SK-N-SH (cell line): Measurements from ENCODE around the gene TLDC2. TPM values are rescaled to one million over a fixed set of nuclear protein-coding genes. Genes with fewer than 3 reads are reported as not detected.
"Not testable (repeated sequence)": the region's sequence is repeated elsewhere in the genome, so short reads cannot be mapped to it uniquely, and the experiment has no call there.

Experiments used
- CTCF ChIA-PET: fragments of 300-600, 350-600 bp; formaldehyde crosslinking; extraction: SDS; loops from one replicate; lab custom pipeline; 2021; lab: Yijun Ruan, JAX
- POLR2A ChIA-PET: fragments of 350-600 bp; sonication (Branson Sonifier 250); formaldehyde crosslinking; extraction: SDS; loops from one replicate; lab custom pipeline; 2020; ENCODE audit warnings: antibody characterized with exemption, inconsistent platforms; lab: Yijun Ruan, JAX
- DNase-seq: peaks from one replicate; pipeline ENCODE4 v3.0.0; 2012
- H2AFZ ChIP-seq: fragments of 200-600 bp; sonication (generic); 2 replicates; pipeline ENCODE4 v1.8.1; 2016; ENCODE audit warnings: antibody characterized with exemption, mild to moderate bottlenecking, low read depth
- H3F3A ChIP-seq: fragments of 200-600 bp; sonication (generic); replicated peaks from 2 replicates; pipeline ENCODE3; 2016; ENCODE audit warnings: antibody characterized with exemption, mild to moderate bottlenecking; ENCODE audit not compliant: insufficient read depth
- H3K27ac ChIP-seq, 2 experiments: fragments of 200-500 bp in 1 of 2; fragments of 200-600 bp in 1 of 2; sonication (Bioruptor generic) in 1 of 2; sonication (generic), shearing (Covaris generic) in 1 of 2; 2 replicates each; pipeline versions ENCODE4 v1.5.1 to v1.6.1; 2014 to 2016; ENCODE audit warnings: low read depth in 2 of 2, inconsistent platforms in 1 of 2, low read length in 1 of 2, mild to moderate bottlenecking in 1 of 2, mixed read lengths in 1 of 2
- H3K27me3 ChIP-seq: fragments of 200-600 bp; sonication (generic), shearing (Covaris generic); 2 replicates; pipeline ENCODE4 v1.6.1; 2016; ENCODE audit warnings: mixed run types; ENCODE audit not compliant: insufficient read depth
- H3K36me3 ChIP-seq, 2 experiments: fragments of 200-500 bp in 1 of 2; fragments of 200-600 bp in 1 of 2; sonication (Bioruptor generic) in 1 of 2; sonication (generic) in 1 of 2; replicated peaks in 1 of 2; 2 replicates each; pipeline versions ENCODE3 to v1.5.1; 2014 to 2016; ENCODE audit warnings: low read length in 1 of 2, mild to moderate bottlenecking in 1 of 2; ENCODE audit not compliant: insufficient read depth in 2 of 2, control insufficient read depth in 1 of 2
- H3K4me1 ChIP-seq, 2 experiments: fragments of 200-500 bp in 1 of 2; fragments of 200-600 bp in 1 of 2; sonication (Bioruptor generic) in 1 of 2; sonication (generic), shearing (Covaris generic) in 1 of 2; 2 replicates each; pipeline versions ENCODE4 v1.5.1 to v1.6.1; 2014 to 2016; ENCODE audit warnings: low read depth in 1 of 2, low read length in 1 of 2, mixed run types in 1 of 2; ENCODE audit not compliant: insufficient read depth in 2 of 2, control insufficient read depth in 1 of 2
- H3K4me2 ChIP-seq: fragments of 200-600 bp; sonication (generic), shearing (Covaris generic); 2 replicates; pipeline ENCODE4 v1.6.1; 2017; ENCODE audit warnings: mixed run types
- H3K4me3 ChIP-seq, 2 experiments: fragments of 200-500 bp in 1 of 2; fragments of 200-600 bp in 1 of 2; sonication (Bioruptor generic) in 1 of 2; sonication (generic), shearing (Covaris generic) in 1 of 2; 2 replicates each; pipeline versions ENCODE4 v1.5.1 to v1.8.1; 2014 to 2016; ENCODE audit warnings: low read depth in 2 of 2, inconsistent platforms in 1 of 2, low read length in 1 of 2, mild to moderate bottlenecking in 1 of 2, mixed read lengths in 1 of 2, moderate library complexity in 1 of 2
- H3K79me2 ChIP-seq: fragments of 200-600 bp; sonication (generic); 2 replicates; pipeline ENCODE4 v1.8.1; 2017; ENCODE audit warnings: mild to moderate bottlenecking; ENCODE audit not compliant: insufficient read depth
- H3K9ac ChIP-seq: fragments of 200-600 bp; sonication (generic); 2 replicates; pipeline ENCODE4 v1.6.1; 2017; ENCODE audit warnings: mixed run types
- H3K9me2 ChIP-seq: fragments of 200-600 bp; sonication (generic); 2 replicates; pipeline ENCODE4 v1.6.1; 2017; ENCODE audit warnings: mixed run types
- H3K9me3 ChIP-seq: fragments of 200-600 bp; sonication (generic); 2 replicates; pipeline ENCODE4 v1.6.1; 2017; ENCODE audit warnings: mixed run types, mild to moderate bottlenecking, moderate library complexity
- H4K20me1 ChIP-seq: fragments of 200-600 bp; sonication (generic); 2 replicates; pipeline ENCODE4 v1.6.1; 2017; ENCODE audit warnings: mild to moderate bottlenecking, mixed run types; ENCODE audit not compliant: insufficient read depth
- ELF1 ChIP-seq: IDR thresholded peaks from 2 replicates; pipeline ENCODE4 v1.4.0; 2012
- EZH2phosphoT487 ChIP-seq: fragments of 200-600 bp; sonication (generic); IDR thresholded peaks from 2 replicates; pipeline ENCODE4 v1.6.1; 2017; ENCODE audit warnings: low read depth, mixed run types, mild to moderate bottlenecking, antibody characterized with exemption, moderate library complexity, borderline replicate concordance
- FOSL2 ChIP-seq: IDR thresholded peaks from 2 replicates; pipeline ENCODE4 v1.4.0; 2012; ENCODE audit warnings: low read depth, mild to moderate bottlenecking, moderate library complexity, borderline replicate concordance
- FOXJ3 ChIP-seq: sonication (generic); formaldehyde crosslinking; IDR thresholded peaks from 2 replicates; pipeline ENCODE4 v1.5.1; 2020; ENCODE audit warnings: mild to moderate bottlenecking, missing genetic modification reagents
- IRF3 ChIP-seq: fragments of 150-350 bp; IDR thresholded peaks from 2 replicates; pipeline ENCODE4 v1.6.1; 2016; ENCODE audit warnings: mild to moderate bottlenecking, low read depth, low read length
- NRF1 ChIP-seq: IDR thresholded peaks from 2 replicates; pipeline ENCODE4 v1.6.1; 2012; ENCODE audit warnings: low read depth, mild to moderate bottlenecking, low read length
- RCOR1 ChIP-seq: fragments of 150-350 bp; IDR thresholded peaks from 2 replicates; pipeline ENCODE4 v1.6.1; 2017; ENCODE audit warnings: antibody characterized with exemption, low read length
- SMC3 ChIP-seq: IDR thresholded peaks from 2 replicates; pipeline ENCODE4 v1.6.1; 2012; ENCODE audit warnings: low read depth, low read length, improper control_type of control experiment
- TCF12 ChIP-seq: IDR thresholded peaks from 2 replicates; pipeline ENCODE4 v1.4.0; 2012
- TEAD4 ChIP-seq: IDR thresholded peaks from 2 replicates; pipeline ENCODE4 v1.4.0; 2012; ENCODE audit warnings: mild to moderate bottlenecking, borderline replicate concordance; ENCODE audit not compliant: insufficient read depth
- WGBS: methylation state at CpG from one replicate; pipeline ENCODE4 v1.1.6; 2017; ENCODE audit warnings: low lambda C conversion rate; 5-methylcytosine and 5-hydroxymethylcytosine counted together
- polyA plus RNA-seq, 3 experiments: library from polyadenylated mRNA; depleted of rRNA; stranded (reverse); fragments of >200 nt; gene quantifications; 2 replicates each; pipeline ENCODE4 v1.2.3, GENCODE V29; 2012
- TF ChIP-seq, protein P1 (sequence below): IDR thresholded peaks from 2 replicates; pipeline ENCODE4; 2012
- TF ChIP-seq, protein P2 (sequence below): IDR thresholded peaks from 2 replicates; pipeline ENCODE4 v1.4.0; 2012; ENCODE audit warnings: low read depth, borderline replicate concordance

The TLDC2 gene
- polyA plus RNA-seq, 1 of the 3 experiments (the other 2 are of a cell fraction): 0.02 TPM

- ChIA-PET CTCF (interaction anchor here (2.7 kb wide), 1 partner anchor 13 kb away, joined by 13 read pairs; no protein-coding TSS in a partner anchor), POLR2A (interaction anchor here (0.6 kb wide), 1 partner anchor 306 kb away, joined by 4 read pairs; no protein-coding TSS in a partner anchor)
- Histone ChIP-seq H3K9ac (no peak overlapping the region), H3K79me2 (no peaks in the 10 kb centered on the region), H3K27me3 (no peaks in the 10 kb centered on the region), H3K4me1 (no peaks in the 10 kb centered on the region), H3K4me2 (no peak overlapping the region)
- 82% methylated on average over 11 of the region's 11 CpGs for WGBS
- DNase-seq: no peak
- TF ChIP-seq NRF1 (no peak), FOSL2 (no peak), EZH2phosphoT487 (no peak)
- TF ChIP-seq, all 33 proteins: peak for 0
- Histone ChIP-seq H3K9me3 (no peaks in the 10 kb centered on the region), H3K27ac (no peak overlapping the region), H3K9me2 (no peaks in the 10 kb centered on the region), H2AFZ (no peak overlapping the region), H4K20me1 (no peaks in the 10 kb centered on the region), H3F3A (peaks cover 4% of the 10 kb centered on the region), H3K36me3 (no peaks in the 10 kb centered on the region), H3K4me3 (no peak overlapping the region)
Observed at GRCh38 chr20:36932476-36933426, 56.8 kb downstream of the TLDC2 start.

GRCh38 chr20:36933571-36933970 is 57.6 kb downstream of the TLDC2 start:
- H3F3A ChIP-seq: not testable (repeated sequence)
- WGBS: 94% methylated on average over 16 of the region's 16 CpGs

DNA sequence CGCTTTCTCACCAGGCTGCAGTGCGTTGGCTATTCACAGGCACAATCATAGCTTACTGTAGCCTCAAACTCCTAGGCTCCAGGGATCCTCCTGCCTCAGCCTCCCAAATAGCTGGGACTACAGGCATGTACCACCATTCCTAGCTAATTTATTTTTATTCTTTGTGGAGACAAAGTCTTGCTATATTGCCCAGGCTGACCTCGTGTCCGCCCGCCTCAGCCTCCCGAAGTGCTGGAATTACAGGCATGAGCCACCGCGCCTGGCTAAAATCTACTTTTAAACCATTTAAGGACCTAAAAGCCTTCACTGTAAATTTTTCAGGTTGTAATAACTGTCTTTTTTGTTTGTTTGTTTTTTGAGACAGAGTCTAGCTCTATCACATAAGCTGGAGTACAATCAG is 60.4 kb downstream of the TLDC2 start:
- Histone ChIP-seq H3K9ac (no peak overlapping the region), H3K4me2 (no peak overlapping the region)
- no peak for TF ChIP-seq TCF12
- no peak for TF ChIP-seq TEAD4
- TF ChIP-seq, protein P1, sequence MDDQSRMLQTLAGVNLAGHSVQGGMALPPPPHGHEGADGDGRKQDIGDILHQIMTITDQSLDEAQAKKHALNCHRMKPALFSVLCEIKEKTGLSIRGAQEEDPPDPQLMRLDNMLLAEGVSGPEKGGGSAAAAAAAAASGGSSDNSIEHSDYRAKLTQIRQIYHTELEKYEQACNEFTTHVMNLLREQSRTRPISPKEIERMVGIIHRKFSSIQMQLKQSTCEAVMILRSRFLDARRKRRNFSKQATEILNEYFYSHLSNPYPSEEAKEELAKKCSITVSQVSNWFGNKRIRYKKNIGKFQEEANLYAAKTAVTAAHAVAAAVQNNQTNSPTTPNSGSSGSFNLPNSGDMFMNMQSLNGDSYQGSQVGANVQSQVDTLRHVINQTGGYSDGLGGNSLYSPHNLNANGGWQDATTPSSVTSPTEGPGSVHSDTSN: no peak
- no peak for TF ChIP-seq IRF3
- TF ChIP-seq, protein P2, sequence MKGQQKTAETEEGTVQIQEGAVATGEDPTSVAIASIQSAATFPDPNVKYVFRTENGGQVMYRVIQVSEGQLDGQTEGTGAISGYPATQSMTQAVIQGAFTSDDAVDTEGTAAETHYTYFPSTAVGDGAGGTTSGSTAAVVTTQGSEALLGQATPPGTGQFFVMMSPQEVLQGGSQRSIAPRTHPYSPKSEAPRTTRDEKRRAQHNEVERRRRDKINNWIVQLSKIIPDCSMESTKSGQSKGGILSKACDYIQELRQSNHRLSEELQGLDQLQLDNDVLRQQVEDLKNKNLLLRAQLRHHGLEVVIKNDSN: no peak
- no peak for TF ChIP-seq FOXJ3 (CRISPR knock-in tag)
- no peak for TF ChIP-seq RCOR1
- TF ChIP-seq ELF1: no peak
- TF ChIP-seq NRF1: no peak
- no peak for TF ChIP-seq SMC3
- TF ChIP-seq, all 33 proteins: peak for 0
- Histone ChIP-seq H3K27me3 (no peaks in the 10 kb centered on the region), H4K20me1 (no peaks in the 10 kb centered on the region), H3K79me2 (no peaks in the 10 kb centered on the region), H3K9me2 (no peaks in the 10 kb centered on the region), H3K27ac (no peak overlapping the region), H3K9me3 (no peaks in the 10 kb centered on the region), H3K36me3 (no peaks in the 10 kb centered on the region), H3K4me1 (peaks cover 0 to 1% of the 10 kb centered on the region in 2 experiments; a peak in 2 of 4 replicates), H3K4me3 (no peak overlapping the region), H3F3A (peaks cover 10% of the 10 kb centered on the region), H2AFZ (no peak overlapping the region)
- DNase-seq: no peak
- WGBS: 90% methylated on average over 8 of the region's 8 CpGs
- ChIA-PET POLR2A (no interaction called here), CTCF (interaction anchor here (0.6 kb wide), 1 partner anchor 1803 kb away, joined by 3 read pairs; no protein-coding TSS in a partner anchor)

More at GRCh38 chr20:36933571-36933970, 57.6 kb downstream of the TLDC2 start:
- H2AFZ ChIP-seq, H3K9me3 ChIP-seq, H3K4me3 ChIP-seq, H4K20me1 ChIP-seq, POLR2A ChIA-PET, DNase-seq, H3K27ac ChIP-seq, H3K36me3 ChIP-seq, H3K4me1 ChIP-seq, H3K4me2 ChIP-seq, H3K9me2 ChIP-seq, H3K9ac ChIP-seq, H3K27me3 ChIP-seq, H3K79me2 ChIP-seq: not testable (repeated sequence)
- CTCF ChIA-PET: interaction anchor here (2.7 kb wide), 1 partner anchor 14 kb away, joined by 13 read pairs; no protein-coding TSS in a partner anchor
